Smooth muscle cell (in vitro differentiated cells): Measurements from ENCODE around the gene IFT22. TPM values are rescaled to one million over a fixed set of nuclear protein-coding genes. Genes with fewer than 3 reads are reported as not detected.

Experiments used
- DNase-seq: peaks from one replicate; lab custom pipeline; 2025; ENCODE audit not compliant: unreplicated experiment; lab: John Stamatoyannopoulos, UW
- H2AFZ ChIP-seq: fragments of 200-600 bp; sonication (generic); 2 replicates; pipeline ENCODE4 v1.6.0; 2016; ENCODE audit warnings: antibody characterized with exemption, low read depth, mild to moderate bottlenecking
- H3F3A ChIP-seq: fragments of 200-600 bp; sonication (generic); 2 replicates; pipeline ENCODE4 v1.6.0; 2017; ENCODE audit warnings: antibody characterized with exemption, low read depth
- H3K27ac ChIP-seq: fragments of 200-600 bp; sonication (generic); 2 replicates; pipeline ENCODE4 v1.5.1; 2016; ENCODE audit warnings: low read depth, mild to moderate bottlenecking
- H3K27me3 ChIP-seq: fragments of 200-600 bp; sonication (generic); 2 replicates; pipeline ENCODE4 v1.6.1; 2016; ENCODE audit warnings: low read depth, mild to moderate bottlenecking
- H3K36me3 ChIP-seq: fragments of 200-600 bp; sonication (generic); 2 replicates; pipeline ENCODE4 v1.5.1; 2016; ENCODE audit warnings: low read depth
- H3K4me1 ChIP-seq: fragments of 200-600 bp; sonication (generic); 2 replicates; pipeline ENCODE4 v1.5.1; 2016; ENCODE audit warnings: low read depth
- H3K4me2 ChIP-seq: fragments of 200-600 bp; sonication (generic); 2 replicates; pipeline ENCODE4 v1.6.0; 2016; ENCODE audit warnings: mild to moderate bottlenecking
- H3K4me3 ChIP-seq: fragments of 200-600 bp; sonication (generic); 2 replicates; pipeline ENCODE4 v1.5.1; 2016; ENCODE audit warnings: mild to moderate bottlenecking
- H3K79me2 ChIP-seq: fragments of 200-600 bp; sonication (generic); 2 replicates; pipeline ENCODE4 v1.6.0; 2016; ENCODE audit warnings: low read depth, mild to moderate bottlenecking
- H3K9ac ChIP-seq: fragments of 200-600 bp; sonication (generic); 2 replicates; pipeline ENCODE4 v1.6.0; 2016; ENCODE audit warnings: low read depth
- H3K9me3 ChIP-seq: fragments of 200-600 bp; sonication (generic); replicated peaks from 2 replicates; pipeline ENCODE4 v1.5.1; 2016; ENCODE audit warnings: low read depth
- H4K20me1 ChIP-seq: fragments of 200-600 bp; sonication (generic); 2 replicates; pipeline ENCODE4 v1.6.0; 2016; ENCODE audit warnings: low read depth
- WGBS: methylation state at CpG from one replicate; pipeline ENCODE4 v1.1.7; 2016; ENCODE audit warnings: low lambda C conversion rate; 5-methylcytosine and 5-hydroxymethylcytosine counted together
- polyA plus RNA-seq: library from polyadenylated mRNA; unstranded; fragments of >200 nt; fragmentation: Nextera tagmentation; extraction: Ambion mirVana; gene quantifications from 2 replicates; pipeline ENCODE4 v1.2.1, GENCODE V29; 2016
- total RNA-seq: library from RNA; depleted of rRNA; stranded (reverse); fragments of >200 nt; gene quantifications from 2 replicates; pipeline ENCODE4 v1.2.3, GENCODE V29; 2014
- TF ChIP-seq, protein P1 (sequence below): fragments of 200-600 bp; sonication (generic); IDR thresholded peaks from 2 replicates; pipeline ENCODE4 v1.5.1; 2017; ENCODE audit warnings: borderline replicate concordance, mild to moderate bottlenecking, antibody characterized with exemption; ENCODE audit not compliant: insufficient read depth, poor library complexity, severe bottlenecking

The IFT22 gene
- total RNA-seq (36.8 and 52.7 TPM in 2 replicates), polyA plus RNA-seq (46.2 and 51.9 TPM in 2 replicates)

DNA sequence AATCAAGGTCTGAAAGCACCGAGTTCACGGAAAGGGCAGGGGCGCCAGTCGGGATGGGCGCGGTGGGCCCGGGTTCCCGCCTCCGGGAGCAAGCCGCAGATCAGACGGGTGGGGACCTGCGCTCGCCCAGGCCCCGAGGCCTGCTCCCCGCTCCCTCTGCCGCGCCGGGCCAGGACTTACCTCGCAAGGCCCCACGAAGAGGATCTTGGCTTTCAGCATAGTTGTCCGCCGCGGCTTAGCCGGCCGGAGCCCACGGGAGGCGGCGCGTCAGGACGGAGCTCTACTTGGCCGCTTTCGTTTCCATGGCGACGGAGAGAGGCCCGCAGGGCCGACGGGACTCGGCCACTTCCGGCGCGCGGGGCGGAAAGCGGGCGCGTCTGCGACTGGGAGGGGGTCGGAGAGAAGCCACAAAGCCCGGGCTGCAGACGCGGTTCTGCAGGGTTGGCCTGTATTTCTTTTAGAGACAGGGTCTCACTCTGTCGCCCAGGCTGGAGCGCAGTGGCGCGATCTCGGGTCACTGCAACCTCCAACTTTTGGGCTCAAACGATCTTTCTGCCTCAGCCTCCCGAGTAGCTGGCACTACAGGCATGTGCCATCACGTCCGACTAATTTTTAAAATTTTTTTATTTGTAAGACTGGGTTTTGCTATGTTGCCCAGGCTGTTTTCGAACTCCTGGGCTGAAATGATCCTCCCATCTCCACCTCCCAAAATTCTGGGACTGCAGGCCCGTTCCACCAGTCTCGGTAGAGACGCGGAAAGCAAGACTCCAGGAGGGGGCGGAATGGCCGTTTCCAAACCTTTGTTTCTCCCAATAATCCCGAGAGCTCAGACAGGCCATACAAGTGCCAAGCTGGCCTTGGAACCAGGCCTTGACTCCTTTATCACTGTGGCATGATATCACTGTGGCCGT, at the start of gene IFT22:
Gene IFT22 (minus strand): TSS at position 322 of the 911 bp plus-strand sequence. CDS start 103 bp downstream, at position 219.
- Histone ChIP-seq H3K79me2 (peaks cover 16% of the 10 kb centered on the region), H4K20me1 (no peaks in the 10 kb centered on the region), H3F3A (no peaks in the 10 kb centered on the region), H3K36me3 (no peaks in the 10 kb centered on the region), H3K9me3 (no peaks in the 10 kb centered on the region), H3K4me3 (peak within 1 kb of the TSS; percentile 78), H3K4me1 (peaks cover 6% of the 10 kb centered on the region), H3K27ac (peak within 1 kb of the TSS; percentile 76), H3K9ac (peak within 1 kb of the TSS; percentile 87), H2AFZ (peak within 1 kb of the TSS; percentile 97), H3K27me3 (no peaks in the 10 kb centered on the region), H3K4me2 (peak within 1 kb of the TSS; percentile 89)
- TF ChIP-seq, protein P1, sequence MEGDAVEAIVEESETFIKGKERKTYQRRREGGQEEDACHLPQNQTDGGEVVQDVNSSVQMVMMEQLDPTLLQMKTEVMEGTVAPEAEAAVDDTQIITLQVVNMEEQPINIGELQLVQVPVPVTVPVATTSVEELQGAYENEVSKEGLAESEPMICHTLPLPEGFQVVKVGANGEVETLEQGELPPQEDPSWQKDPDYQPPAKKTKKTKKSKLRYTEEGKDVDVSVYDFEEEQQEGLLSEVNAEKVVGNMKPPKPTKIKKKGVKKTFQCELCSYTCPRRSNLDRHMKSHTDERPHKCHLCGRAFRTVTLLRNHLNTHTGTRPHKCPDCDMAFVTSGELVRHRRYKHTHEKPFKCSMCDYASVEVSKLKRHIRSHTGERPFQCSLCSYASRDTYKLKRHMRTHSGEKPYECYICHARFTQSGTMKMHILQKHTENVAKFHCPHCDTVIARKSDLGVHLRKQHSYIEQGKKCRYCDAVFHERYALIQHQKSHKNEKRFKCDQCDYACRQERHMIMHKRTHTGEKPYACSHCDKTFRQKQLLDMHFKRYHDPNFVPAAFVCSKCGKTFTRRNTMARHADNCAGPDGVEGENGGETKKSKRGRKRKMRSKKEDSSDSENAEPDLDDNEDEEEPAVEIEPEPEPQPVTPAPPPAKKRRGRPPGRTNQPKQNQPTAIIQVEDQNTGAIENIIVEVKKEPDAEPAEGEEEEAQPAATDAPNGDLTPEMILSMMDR: peak; percentile 24
- DNase-seq: peak; percentile 70
- 2% methylated on average over 60 of the region's 69 CpGs for WGBS

DNA sequence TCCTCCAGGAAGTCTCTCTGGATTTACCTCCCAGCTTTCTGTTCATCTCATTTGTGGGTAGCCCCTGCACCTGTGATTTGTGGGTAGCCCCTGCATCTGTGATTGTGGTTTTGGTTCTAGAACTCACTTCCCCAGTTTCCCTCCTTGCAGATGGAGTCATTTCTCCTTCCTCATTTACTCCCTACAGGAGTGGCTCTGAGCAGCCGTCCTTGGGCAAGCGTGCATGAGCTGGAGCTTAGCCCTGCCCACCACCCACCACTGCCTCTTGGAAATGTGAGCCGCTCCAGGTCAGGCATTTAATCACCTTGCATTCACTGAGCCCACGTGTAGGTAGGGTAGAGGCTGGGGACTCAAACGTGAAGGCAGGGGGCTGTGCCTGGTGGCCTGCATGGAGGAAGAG, 49.2 kb upstream of the IFT22 start:
- no peaks in the 10 kb centered on the region for H3K27me3 ChIP-seq
- 76% methylated on average over 5 of the region's 5 CpGs for WGBS
- H3F3A ChIP-seq: no peaks in the 10 kb centered on the region
- TF ChIP-seq, protein P1: no peak
- H3K4me3 ChIP-seq: no peak overlapping the region
- H3K79me2 ChIP-seq: no peaks in the 10 kb centered on the region
- no peaks in the 10 kb centered on the region for H3K9me3 ChIP-seq
- H3K4me2 ChIP-seq: no peak overlapping the region
- DNase-seq: no peak
- H2AFZ ChIP-seq: no peak overlapping the region
- no peak overlapping the region for H3K27ac ChIP-seq
- no peaks in the 10 kb centered on the region for H3K4me1 ChIP-seq
- H4K20me1 ChIP-seq: no peaks in the 10 kb centered on the region
- H3K9ac ChIP-seq: no peak overlapping the region
- H3K36me3 ChIP-seq: no peaks in the 10 kb centered on the region

DNA sequence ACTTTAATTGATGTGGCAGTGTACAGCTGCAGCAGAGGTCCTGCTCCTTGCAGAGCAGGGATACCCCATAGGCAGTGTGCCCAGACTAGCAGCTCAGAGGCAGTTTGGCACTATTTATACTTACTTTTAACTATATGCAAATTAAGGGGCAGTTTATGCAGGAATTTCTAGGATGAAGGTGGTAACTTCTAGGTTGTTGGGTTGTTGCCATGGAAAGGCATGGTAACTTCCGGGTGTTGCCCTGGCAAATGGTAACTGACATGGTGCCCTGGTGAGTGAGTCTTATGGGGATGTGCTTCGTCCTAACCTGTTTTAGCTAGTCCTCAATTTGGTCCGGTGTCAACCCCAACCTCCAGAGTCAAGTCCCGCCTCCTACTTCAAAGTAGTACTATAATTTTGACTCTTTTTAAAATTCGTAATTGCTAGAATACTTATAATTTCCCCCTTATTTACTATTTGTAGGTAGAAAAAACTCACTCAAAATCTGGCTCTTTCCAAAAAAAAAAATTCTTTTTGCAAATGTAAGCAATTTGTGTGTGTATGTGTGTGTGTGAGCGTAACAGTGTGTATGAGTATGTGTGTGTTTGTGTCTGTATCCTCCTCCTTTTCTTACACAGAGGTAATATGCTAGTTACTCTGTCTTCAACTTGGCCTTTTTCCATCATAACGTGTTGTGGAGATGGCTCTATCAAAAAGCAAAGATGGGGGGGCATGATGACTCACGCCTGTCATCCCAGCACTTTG, 47.0 kb upstream of the IFT22 start:
- peak overlapping the region; percentile 10 for H3K27ac ChIP-seq
- no peak overlapping the region for H3K9ac ChIP-seq
- H3K4me3 ChIP-seq: no peak overlapping the region
- no peaks in the 10 kb centered on the region for H3K9me3 ChIP-seq
- TF ChIP-seq, protein P1: no peak
- peaks cover 5% of the 10 kb centered on the region for H3K4me1 ChIP-seq
- H3K79me2 ChIP-seq: no peaks in the 10 kb centered on the region
- DNase-seq: no peak
- peaks cover 6% of the 10 kb centered on the region for H3F3A ChIP-seq
- H3K36me3 ChIP-seq: no peaks in the 10 kb centered on the region
- H2AFZ ChIP-seq: no peak overlapping the region
- H3K27me3 ChIP-seq: no peaks in the 10 kb centered on the region
- WGBS: 95% methylated on average over 8 of the region's 8 CpGs
- H4K20me1 ChIP-seq: no peaks in the 10 kb centered on the region
- H3K4me2 ChIP-seq: no peak overlapping the region
